ENCODE results near the gene C19orf33.
A peak's percentile ranks its signal among the peaks of the same experiment; 100 is the strongest.
"Not testable (repeated sequence)": the region's sequence is repeated elsewhere in the genome, so short reads cannot be mapped to it uniquely, and the experiment has no call there.

Gene C19orf33

DNA sequence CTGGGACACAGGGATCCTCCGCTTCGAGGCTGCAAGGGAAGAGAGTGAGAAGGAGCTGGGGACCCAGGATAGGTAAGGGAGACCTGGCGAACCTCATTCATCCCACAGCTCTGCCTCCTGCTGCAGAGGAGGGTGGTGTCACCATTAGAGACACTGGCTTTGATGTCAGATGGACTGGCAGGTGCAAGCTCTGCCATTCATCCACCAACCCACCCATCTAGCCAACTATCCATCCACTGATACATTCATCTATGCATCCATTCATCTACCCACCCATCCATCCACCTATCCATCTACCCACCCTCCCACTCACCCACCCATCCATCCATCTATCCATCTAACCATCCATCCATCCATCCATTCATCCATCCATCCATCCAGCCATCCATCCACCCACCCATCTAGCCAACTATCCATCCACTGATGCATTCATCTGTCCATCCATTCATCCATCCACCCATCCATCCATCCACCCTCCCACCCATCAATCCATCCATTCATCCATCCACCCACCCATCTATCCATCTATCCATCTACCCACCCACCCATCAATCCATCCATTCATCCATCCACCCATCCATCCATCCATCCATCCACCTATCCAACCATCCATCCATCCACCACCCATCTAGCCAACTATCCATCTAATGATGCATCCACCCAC is 5.7 kb downstream of the C19orf33 start:
- DNase-seq: no peak

DNA sequence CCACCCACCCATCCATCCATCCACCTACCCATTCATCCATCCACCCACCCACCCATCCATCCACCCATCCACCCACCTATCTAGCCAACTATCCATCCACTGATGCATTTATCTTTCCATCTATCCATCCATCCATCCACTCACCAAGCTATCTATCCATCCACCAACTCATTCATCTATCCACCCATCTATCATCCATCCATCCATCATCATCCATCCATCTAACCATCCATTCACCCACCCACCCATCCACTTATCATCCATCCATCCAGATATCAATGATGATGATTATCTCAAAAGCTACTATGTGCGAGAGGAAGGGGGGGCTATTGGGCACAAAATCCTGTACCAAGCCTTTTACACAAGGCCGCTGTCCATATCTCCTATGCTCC is 6.2 kb downstream of the C19orf33 start:
- DNase-seq: no peak

DNA sequence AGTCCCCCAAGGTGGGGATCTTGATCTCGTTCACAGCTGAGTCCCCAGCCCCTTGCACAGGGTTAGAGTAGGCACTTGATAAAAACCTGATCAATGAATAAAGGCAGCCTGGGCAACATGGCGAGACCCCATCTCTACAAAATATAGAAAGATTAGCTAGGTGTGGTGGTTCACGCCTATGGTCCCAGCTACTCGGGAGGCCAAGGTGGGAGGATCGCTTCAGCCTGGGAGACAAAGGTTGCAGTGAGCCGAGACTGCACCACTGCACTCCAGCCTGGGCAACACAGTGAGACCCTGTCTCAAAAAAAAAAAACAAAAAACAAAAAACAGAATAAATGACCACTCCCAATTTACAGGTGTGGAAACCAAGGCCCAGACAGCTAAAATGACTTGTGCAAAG is 6.9 kb downstream of the C19orf33 start:
- DNase-seq: no peak

DNA sequence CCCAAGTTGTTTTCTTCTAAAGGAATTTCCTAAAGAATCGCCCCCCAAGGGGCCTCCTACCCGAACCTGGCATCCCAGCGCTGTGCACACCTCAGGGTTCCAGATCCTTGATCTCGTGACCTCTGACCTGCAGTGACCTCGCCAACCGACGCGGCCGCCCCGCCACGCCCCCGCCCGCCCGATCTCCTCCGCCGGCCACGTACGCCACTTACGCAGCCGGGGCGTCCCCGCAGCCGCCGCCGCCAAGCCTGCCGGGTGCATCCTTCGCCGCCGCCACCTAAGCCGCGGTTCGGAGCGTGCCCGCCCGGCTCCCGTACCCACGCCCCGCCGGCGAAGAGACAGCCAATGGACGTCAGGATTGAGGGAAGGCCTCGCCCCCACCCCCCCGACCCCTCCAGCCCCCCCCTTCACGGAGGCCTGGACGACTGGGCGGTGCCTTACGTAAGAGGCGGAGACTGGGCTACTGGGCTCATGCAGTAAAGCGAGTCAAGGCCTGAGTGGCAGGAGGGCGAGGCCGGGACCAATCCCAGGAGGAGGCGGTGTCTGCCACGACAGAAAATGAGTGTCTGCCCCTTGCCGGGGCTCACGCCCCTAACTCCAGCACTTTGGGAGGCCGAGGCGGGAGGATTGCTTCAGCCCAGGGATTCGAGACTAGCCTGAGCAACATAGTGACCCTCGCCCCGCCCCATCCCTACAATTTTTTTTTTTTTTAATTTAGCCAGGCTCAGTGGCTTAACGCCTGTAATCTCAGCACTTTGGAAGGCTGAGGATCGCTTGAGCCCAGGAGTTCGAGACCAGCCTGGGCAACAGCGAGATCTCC is 11.8 kb downstream of the C19orf33 start, which contains the start of gene YIF1B:
Gene YIF1B, minus strand, starts transcription at position 291 of the 820 bp plus-strand sequence. Its CDS starts 30 bp downstream, at position 261.
- peak; percentile 95 for DNase-seq

DNA sequence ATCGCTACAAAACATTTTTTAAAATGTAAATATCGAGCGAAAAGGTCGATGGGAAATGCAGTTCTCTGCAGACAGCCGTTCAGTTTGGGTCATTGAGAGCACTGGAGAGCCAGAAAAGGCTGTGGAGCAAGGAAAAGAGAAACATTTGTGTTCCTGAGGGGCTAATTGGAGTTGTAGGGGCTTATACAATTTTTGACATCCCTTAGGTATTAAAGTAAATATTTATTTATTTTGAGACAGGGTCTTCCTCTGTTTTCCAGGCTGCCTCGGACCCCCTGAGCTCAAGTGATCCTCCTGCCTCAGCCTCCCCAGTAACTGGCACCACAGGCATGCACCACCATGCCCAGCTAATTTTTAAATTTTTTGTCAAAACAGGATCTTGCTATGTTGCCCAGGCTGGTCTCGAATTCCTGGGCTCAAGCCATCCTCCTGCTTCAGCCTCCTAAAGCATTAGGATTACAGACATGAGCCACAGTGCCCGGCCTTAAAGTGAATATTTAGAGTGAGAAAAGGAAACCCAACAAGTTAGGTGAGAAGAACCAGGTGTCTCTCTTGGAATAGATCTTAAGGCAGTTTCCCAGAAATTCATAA is 12.5 kb downstream of the C19orf33 start:
- DNase-seq: no peak

DNA sequence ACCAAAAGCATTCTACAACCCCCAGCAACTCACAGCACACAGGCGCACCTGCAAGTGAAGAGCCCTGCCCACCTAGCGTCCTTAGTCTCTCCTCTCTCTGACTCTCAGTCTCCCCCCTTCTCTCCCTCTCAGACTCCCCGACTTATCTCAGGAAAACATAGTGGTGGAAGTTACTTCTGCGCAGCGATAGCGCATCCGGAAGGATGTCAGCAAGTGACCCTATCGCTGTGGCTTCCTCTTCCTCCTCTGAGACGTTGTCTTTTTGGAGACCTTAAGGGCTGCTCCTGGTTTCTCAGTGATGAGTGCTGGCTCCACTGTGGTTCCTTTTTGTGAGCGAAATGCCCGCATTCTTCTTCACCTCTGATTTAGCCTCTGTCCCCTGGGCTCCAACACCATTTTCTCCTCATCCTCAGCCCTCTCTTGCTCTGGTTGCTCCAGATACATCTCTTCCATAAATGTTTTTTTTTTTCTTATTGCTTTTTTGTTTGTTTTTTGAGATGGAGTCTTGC is 13.1 kb downstream of the C19orf33 start:
- peak; percentile 87 for DNase-seq

DNA sequence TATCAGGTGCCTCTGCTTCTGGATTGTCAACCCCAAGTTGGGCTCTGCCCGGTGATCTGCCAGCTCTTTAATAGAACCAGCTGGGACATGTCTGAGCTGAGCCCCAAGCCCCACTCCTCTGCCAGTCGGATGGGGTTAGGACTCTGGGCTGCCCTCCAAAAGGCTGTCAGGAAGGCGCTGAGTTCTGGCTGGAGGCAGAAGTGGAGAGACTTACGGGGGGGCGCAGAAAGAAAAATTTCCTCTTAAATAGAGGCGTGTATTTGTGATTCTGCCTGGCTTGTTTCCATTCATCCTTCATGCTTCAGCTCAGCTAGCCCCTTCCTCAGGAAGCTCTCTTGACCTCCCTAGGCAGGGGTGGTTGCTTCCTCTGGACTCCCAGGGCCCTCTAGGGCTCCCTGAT is 14.6 kb downstream of the C19orf33 start:
- no peak for DNase-seq

DNA sequence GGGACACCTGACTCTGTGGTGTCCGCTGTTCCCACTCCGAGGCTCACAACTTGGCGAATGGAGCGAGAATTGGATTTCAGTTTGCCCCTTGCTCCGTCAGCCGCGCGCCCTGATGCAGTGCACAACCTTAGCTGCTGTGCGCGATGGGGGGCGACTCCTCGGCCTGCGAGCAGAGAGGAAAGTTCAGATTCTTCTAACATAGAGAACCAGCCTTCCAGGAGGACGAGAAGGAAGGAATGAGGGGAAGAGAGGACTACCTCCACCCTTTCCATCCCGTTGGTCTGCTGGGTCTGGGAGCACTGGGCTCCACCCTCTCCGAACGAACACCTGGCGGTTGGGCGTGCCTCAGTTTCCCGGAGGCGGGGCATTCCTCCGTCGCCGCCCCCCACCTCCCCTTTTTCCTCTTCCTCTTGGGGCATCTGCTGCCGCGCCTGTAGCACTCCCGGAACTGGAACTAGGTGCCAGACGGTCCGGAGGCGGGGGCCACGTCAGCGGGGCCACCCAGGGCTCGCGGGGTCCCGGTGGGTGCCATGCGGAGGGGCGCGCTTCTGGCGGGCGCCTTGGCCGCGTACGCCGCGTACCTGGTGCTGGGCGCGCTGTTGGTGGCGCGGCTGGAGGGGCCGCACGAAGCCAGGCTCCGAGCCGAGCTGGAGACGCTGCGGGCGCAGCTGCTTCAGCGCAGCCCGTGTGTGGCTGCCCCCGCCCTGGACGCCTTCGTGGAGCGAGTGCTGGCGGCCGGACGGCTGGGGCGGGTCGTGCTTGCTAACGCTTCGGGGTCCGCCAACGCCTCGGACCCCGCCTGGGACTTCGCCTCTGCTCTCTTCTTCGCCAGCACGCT is 15.6 kb downstream of the C19orf33 start, which contains the start of gene KCNK6:
Gene KCNK6, plus strand, starts transcription at position 425 of the 838 bp plus-strand sequence. Its CDS starts 106 bp downstream, at position 531.
- no peak for DNase-seq

DNA sequence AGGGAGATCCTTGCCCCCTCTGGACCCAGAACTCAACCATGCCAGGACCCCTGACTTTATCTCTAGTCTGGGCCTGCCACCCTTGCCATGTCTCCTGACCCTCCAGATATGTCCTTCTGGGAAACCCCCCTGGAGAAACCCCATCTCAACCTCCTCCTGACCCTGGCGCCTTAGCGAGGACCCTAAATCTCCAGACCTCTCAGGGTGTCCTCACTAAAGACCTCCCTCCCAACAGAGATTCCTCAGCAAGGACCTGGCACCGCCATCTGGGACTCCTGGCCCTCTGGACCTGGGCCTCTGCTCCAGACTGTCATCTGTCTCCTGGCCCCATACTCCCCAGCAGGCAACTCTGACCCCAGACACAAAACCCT is 16.9 kb downstream of the C19orf33 start:
- no peak for DNase-seq

DNA sequence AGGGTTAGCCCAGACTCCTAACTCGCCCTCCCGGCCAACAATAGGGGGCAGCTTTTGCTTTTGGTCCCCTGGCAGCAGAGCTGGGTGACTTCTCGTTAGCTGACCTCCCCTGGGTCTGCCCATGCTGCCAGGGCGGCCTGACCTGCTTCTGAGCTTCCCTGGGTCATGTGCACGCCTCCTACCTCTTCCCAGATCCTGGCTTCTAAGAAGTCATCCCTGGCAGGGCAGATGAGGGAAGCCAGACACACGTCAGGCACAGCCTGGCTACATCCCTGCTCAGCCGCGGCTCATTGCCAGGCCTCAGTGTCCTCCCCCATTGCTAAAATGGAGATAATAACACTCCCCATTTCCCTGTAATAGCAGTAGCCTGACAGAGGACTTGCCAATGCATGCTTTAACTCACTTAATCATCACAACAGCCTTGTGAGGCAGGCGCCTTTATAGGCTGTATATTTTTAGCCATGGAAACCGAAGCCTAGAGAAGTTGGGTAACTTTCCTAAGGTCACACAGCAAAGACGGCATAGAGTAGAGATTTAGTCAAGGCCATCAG is 17.7 kb downstream of the C19orf33 start:
- DNase-seq: no peak

DNA sequence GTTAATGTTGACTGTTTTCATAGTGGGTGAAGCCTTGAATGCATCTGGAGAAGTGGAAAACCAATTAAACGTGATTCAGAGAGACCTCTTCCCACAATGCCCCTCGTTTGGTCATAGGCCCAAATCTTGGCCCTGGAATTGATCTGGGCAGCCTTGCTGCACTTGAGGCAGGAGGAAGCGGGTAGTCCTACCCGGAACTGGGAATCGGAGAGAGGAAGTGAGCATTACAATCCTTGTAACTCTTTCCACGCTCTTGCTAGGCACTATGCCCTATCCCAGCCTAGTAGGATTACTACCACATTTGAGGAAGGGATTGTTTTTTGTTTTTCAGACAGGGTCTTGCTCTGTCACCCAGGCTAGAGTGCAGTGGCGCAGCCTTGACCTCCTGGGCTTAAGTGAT is 19.2 kb downstream of the C19orf33 start:
- no peak for DNase-seq

DNA sequence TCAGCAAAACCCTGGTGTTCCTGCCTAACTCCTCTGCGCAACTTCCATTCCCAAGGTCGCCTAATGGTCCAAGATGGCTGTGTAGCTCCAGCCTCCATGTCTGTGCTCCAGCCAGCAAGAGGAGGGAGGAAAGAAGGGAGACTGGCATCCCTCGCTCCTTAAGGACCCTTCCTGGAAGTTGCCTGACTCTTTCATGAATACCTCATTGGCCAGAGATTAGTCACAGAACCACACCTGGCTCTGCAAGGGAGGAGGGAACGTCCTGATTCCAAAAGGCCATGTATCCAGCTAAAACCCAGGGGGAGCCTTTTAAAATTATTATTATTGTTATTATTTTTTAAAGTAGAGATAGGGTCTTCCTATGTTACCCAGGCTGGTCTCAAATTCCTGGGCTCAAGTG is 20.4 kb downstream of the C19orf33 start:
- no peak for DNase-seq

DNA sequence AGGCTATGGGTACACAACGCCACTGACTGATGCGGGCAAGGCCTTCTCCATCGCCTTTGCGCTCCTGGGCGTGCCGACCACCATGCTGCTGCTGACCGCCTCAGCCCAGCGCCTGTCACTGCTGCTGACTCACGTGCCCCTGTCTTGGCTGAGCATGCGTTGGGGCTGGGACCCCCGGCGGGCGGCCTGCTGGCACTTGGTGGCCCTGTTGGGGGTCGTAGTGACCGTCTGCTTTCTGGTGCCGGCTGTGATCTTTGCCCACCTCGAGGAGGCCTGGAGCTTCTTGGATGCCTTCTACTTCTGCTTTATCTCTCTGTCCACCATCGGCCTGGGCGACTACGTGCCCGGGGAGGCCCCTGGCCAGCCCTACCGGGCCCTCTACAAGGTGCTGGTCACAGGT is 22.5 kb downstream of the C19orf33 start:
- DNase-seq: no peak

DNA sequence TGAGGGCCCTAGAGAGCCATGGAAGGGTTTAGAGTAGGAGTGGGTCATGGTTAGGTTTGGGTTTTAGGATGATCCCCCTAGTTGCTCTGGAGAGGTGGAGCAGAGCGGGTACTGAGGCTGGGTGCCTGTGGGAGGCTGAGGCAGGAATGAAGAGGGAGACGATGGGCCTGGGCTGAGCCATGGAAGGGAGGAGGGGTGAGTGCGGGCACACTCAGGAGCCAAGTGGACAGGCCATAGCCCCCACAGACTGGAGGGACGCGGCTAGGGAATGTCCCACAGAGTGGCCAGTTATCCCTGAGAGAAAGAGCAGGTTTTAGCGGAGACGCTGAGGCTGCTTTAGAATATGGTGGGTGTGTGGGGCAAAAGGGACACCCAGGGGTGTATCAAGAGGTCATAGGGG is 25.6 kb downstream of the C19orf33 start:
- no peak for DNase-seq

DNA sequence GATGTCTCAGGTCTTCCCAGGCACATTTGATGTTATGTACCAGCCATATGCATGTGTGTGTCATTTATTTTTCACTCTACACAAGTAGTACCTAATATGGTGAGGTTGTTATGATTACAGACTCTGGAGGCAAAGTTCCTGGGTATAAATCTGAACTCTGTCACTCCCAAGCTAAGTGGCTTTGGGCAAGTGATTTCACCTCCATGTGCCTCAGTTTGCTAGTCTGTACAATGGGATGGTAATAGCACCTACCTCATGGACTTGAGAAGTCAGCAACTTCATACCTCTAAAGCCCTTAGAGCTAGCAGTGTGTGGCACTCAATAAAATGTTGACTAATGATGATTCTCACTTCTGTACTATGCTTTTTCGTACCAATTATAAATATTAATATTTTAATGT is 27.7 kb downstream of the C19orf33 start:
- no peak for DNase-seq

DNA sequence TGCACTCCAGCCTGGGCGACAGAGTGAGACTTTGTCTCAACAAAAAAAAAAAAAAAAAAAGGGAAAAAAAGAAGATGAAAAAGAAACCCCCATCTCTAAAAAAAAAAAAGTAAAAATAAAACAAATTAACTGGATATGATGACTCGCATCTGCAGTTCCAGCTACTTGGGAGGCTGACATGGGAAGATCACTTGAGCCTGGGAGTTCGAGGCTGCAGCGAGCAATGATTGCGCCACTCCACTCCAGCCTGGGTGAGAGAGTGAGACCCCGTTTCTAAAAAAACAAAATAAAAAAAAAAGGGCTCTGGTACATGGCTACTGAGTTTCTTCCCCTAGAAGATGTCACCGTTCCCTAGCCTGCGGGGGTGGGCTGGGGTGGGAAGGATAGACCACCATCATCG is 29.2 kb downstream of the C19orf33 start:
- DNase-seq: no peak

DNA sequence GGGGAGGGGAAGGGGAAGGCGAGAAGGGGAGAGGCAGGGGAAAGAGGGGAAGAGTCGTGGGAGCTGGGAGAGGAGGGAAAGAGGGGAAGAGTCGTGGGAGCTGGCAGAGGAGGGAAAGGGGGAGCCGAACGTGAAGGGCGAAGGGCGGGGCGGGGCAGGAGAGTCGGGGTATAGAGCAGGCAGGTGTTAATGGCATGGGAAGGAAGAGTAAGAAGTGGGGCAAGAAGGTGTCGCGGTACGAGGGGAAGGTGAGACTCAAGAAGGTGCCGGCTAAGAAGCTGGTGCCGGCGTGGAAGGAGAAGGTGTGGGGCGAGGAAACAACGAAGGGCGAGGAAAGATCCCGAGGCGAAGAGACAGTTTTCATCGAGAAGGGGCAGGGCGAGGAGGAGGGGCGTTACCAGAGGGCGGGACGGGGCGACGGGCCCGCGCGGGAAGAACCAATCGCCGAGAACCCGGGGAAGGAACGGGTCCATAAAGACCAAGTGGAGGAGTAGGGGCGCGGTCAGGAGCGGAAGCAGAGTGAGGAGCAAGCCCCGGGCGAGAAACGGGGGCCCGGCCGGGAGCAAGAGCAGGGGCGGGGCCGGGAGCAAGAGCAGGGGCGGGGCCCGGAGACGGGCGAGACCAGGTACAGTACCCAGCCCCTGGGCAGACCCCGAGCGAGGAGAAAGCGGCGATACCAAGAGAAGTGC is 32.0 kb downstream of the C19orf33 start:
- peak; percentile 90 for DNase-seq

DNA sequence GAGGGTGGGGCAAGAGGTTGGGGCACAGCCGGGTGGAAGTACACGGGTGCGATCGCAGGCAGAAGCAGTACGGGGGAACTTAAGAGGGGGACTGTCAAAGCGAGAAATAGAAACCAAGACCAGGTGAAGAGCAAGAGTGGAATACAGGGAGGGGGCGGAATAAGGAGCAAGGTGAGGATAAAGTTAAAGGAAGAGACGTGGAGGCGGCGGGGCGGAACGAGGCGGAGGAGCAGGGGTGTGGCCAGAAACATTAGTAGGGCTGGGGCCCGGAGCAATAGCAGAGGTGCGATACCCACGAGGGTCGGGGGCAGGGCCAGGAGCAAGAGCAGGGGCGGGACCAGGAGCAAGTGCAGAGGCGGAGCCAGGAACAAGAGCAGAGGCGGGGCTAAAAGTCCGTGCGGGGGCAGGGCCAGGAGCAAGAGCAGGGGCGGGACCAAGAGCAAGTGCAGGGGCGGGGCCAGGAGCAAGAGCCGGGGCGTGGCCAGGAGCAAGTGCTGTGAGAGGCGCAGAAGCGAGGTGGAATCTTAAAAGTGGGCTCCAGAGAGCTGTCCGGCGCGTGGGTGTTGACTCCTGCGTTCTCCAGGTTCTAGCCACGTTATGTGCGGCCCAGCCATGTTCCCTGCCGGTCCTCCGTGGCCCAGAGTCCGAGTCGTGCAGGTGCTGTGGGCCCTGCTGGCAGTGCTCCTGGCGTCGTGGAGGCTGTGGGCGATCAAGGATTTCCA is 32.7 kb downstream of the C19orf33 start:
- peak; percentile 93 for DNase-seq

DNA sequence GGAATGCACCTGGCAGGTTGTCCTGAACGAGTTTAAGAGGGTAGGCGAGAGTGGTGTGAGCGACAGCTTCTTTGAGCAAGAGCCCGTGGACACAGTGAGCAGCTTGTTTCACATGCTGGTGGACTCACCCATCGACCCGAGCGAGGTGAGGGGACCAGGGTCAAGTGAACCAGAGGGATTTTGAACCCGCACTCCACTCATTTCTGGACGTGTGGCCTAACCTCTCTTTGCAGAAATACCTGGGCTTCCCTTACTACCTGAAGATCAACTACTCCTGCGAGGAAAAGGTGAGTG is 33.3 kb downstream of the C19orf33 start:
- DNase-seq: no peak

DNA sequence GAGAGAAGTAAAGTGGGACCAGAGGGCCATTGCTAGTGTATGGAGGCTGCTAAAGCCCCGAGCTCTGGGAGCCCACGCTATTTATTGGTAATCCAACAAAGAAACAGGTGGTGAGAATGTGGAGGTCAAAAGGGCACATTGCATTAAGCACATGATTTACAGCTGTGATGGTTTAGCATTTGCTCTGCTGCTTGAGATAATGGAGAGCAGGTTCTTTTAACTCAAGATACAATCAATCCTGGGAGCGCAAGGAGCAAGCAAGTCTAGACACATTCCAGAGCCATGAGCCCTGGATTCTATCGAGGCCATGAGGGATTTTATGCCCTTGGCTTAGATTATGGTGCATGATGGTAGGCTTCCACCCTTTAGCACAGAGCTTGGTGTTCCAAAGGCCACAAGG is 35.0 kb downstream of the C19orf33 start:
- DNase-seq: not testable (repeated sequence)

DNA sequence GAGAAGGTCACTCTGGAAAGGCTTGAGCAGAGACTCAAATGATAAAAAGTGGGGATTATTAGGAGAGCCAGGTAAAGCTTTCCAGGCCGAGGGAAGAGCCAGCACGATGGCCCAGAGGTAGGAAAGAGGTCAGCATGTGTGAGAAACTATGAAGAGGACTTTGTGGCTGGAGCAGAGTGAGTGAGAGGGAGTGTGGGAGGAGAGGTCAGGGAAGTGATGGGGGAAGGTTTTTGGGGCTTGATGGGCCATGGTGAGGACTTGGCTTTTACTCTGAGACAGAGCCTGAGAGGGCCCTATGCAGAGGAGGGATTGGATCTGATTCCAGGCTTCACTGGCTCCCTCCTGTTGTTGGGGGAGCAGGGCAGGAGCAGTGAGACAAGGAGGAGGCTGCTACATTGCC is 36.9 kb downstream of the C19orf33 start:
- no peak for DNase-seq
